Measurements from ENCODE around the gene CHL1.

CHL1 gene

DNA sequence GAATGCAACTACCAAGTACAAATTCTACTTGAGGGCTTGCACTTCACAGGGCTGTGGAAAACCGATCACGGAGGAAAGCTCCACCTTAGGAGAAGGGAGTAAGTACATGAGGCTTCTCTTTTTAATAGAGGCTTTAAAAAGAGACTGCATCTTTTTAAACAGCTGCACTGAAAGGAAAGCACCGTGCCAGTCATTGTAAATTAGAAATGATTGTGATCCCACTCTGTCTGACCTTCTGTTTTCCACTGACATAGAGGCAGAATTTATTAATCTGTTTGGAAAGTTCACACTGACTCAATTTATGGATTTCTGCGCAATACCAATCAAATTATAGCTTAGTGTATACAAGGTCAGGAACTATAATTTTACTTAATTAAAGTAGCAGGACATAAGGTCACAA, 198.2 kb downstream of the CHL1 start:
- Histone ChIP-seq H3K36me3 (ENCODE audit: insufficient read depth, low read length) (no peaks in the 10 kb centered on the region), H3K27ac (ENCODE audit: low read length) (no peak overlapping the region), H3K9ac (ENCODE audit: low read depth, low read length) (no peak overlapping the region), H3K9me3 (ENCODE audit: insufficient read depth, low read length, severe bottlenecking) (no peaks in the 10 kb centered on the region), H3K27me3 (ENCODE audit: insufficient read depth, low read length, poor library complexity) (no peaks in the 10 kb centered on the region), H3K4me1 (ENCODE audit: insufficient read depth, low read length) (no peaks in the 10 kb centered on the region), H4K20me1 (ENCODE audit: insufficient read depth, low read length) (no peaks in the 10 kb centered on the region), H3K79me2 (ENCODE audit: insufficient read depth, low read length) (no peaks in the 10 kb centered on the region), H3K4me2 (ENCODE audit: insufficient read depth, low read length) (no peak overlapping the region), H2AFZ (ENCODE audit: low read depth, low read length) (no peak overlapping the region), H3K4me3 (ENCODE audit: low read depth in 1 of 2, low read length in 2 of 2) (no peak overlapping the region)
- DNase-seq (no peak), ATAC-seq (ENCODE audit: insufficient read depth, low read depth) (no peak)
- TF ChIP-seq, protein P1, sequence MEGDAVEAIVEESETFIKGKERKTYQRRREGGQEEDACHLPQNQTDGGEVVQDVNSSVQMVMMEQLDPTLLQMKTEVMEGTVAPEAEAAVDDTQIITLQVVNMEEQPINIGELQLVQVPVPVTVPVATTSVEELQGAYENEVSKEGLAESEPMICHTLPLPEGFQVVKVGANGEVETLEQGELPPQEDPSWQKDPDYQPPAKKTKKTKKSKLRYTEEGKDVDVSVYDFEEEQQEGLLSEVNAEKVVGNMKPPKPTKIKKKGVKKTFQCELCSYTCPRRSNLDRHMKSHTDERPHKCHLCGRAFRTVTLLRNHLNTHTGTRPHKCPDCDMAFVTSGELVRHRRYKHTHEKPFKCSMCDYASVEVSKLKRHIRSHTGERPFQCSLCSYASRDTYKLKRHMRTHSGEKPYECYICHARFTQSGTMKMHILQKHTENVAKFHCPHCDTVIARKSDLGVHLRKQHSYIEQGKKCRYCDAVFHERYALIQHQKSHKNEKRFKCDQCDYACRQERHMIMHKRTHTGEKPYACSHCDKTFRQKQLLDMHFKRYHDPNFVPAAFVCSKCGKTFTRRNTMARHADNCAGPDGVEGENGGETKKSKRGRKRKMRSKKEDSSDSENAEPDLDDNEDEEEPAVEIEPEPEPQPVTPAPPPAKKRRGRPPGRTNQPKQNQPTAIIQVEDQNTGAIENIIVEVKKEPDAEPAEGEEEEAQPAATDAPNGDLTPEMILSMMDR (IDR thresholded peaks at IDR 0.05; ENCODE audit: borderline replicate concordance, extremely low read depth, low read length, poor library complexity, severe bottlenecking) = no peak
- TF ChIP-seq EZH2 (IDR thresholded peaks at IDR 0.05; ENCODE audit: borderline replicate concordance, low read depth, low read length, severe bottlenecking) = no peak

DNA sequence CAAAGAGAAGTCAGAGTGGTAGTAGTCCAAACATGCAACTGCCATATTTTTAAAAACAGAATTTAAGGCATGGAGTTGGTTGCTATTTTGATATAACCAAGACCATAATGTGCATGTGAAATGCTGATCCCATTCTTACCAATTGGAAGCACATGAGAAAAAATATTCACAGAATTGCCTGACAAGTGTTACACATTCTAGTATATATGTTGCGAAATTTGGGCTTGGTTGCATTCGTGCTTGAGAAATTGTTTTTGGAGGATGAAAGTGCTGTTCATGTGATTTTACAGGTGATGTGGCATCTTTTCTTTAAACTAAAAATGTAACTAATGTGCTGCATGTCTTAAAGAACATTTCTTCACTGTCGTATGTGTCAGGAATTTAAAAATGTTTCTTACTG, 199.7 kb downstream of the CHL1 start:
- Histone ChIP-seq H3K27ac (ENCODE audit: low read length) (no peak overlapping the region), H4K20me1 (ENCODE audit: insufficient read depth, low read length) (no peaks in the 10 kb centered on the region), H3K9me3 (ENCODE audit: insufficient read depth, low read length, severe bottlenecking) (no peaks in the 10 kb centered on the region), H3K36me3 (ENCODE audit: insufficient read depth, low read length) (no peaks in the 10 kb centered on the region), H3K79me2 (ENCODE audit: insufficient read depth, low read length) (no peaks in the 10 kb centered on the region), H3K9ac (ENCODE audit: low read depth, low read length) (no peak overlapping the region), H2AFZ (ENCODE audit: low read depth, low read length) (no peak overlapping the region), H3K4me2 (ENCODE audit: insufficient read depth, low read length) (no peak overlapping the region), H3K27me3 (ENCODE audit: insufficient read depth, low read length, poor library complexity) (no peaks in the 10 kb centered on the region), H3K4me1 (ENCODE audit: insufficient read depth, low read length) (no peaks in the 10 kb centered on the region), H3K4me3 (ENCODE audit: low read depth in 1 of 2, low read length in 2 of 2) (no peak overlapping the region)
- TF ChIP-seq EZH2 (IDR thresholded peaks at IDR 0.05; ENCODE audit: borderline replicate concordance, low read depth, low read length, severe bottlenecking) = no peak
- TF ChIP-seq, protein P1 (IDR thresholded peaks at IDR 0.05; ENCODE audit: borderline replicate concordance, extremely low read depth, low read length, poor library complexity, severe bottlenecking) = no peak
- DNase-seq = no peak
- no peak for ATAC-seq (ENCODE audit: insufficient read depth, low read depth)

DNA sequence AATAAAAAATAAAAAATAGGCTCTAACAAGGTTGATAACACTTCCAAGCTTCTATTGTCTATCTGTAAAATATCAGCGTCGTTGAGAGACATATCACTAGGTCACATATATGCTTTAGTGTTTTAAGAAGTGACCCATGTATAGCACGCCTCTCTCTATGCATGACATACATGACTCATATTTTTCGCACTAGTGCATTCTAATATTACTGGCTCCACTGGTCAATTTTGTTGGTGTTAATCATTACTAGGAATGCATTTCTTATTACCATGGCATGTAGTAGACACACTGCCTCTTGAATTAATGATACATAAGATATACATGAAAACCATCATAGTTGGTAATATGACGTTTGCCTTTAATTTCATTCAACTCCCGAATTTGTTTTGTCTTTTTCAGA, 203.1 kb downstream of the CHL1 start:
- H3K79me2 ChIP-seq (ENCODE audit: insufficient read depth, low read length) = no peaks in the 10 kb centered on the region
- no peaks in the 10 kb centered on the region for H3K27me3 ChIP-seq (ENCODE audit: insufficient read depth, low read length, poor library complexity)
- ATAC-seq (ENCODE audit: insufficient read depth, low read depth) = no peak
- H3K4me2 ChIP-seq (ENCODE audit: insufficient read depth, low read length) = no peak overlapping the region
- DNase-seq = no peak
- no peak overlapping the region for H3K27ac ChIP-seq (ENCODE audit: low read length)
- no peaks in the 10 kb centered on the region for H3K9me3 ChIP-seq (ENCODE audit: insufficient read depth, low read length, severe bottlenecking)
- no peak overlapping the region for H2AFZ ChIP-seq (ENCODE audit: low read depth, low read length)
- H3K4me1 ChIP-seq (ENCODE audit: insufficient read depth, low read length) = no peaks in the 10 kb centered on the region
- no peaks in the 10 kb centered on the region for H4K20me1 ChIP-seq (ENCODE audit: insufficient read depth, low read length)
- H3K9ac ChIP-seq (ENCODE audit: low read depth, low read length) = no peak overlapping the region
- H3K36me3 ChIP-seq (ENCODE audit: insufficient read depth, low read length) = no peaks in the 10 kb centered on the region
- TF ChIP-seq EZH2 (IDR thresholded peaks at IDR 0.05; ENCODE audit: borderline replicate concordance, low read depth, low read length, severe bottlenecking) = no peak
- TF ChIP-seq, protein P1 (IDR thresholded peaks at IDR 0.05; ENCODE audit: borderline replicate concordance, extremely low read depth, low read length, poor library complexity, severe bottlenecking) = no peak
- no peak overlapping the region for H3K4me3 ChIP-seq (ENCODE audit: low read depth in 1 of 2, low read length in 2 of 2)

DNA sequence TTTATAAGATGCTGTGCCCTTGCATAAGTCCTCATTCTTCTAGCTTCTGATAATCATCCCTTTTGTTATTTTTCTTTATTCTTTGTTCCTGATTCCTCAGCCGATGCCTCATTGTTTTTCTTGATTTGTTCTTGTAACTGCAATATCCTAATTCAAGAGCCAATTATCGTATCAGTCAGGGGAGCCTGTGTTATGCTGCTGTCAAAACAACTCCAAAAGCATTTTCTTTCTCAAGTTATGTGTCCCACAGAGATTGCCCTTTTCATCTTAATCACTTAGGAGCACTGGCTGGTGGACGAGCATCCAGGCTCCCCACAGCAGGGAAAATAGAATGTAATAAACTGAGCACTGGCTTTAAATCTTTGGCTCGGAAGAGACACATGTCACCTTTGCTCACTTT, 207.3 kb downstream of the CHL1 start:
- Histone ChIP-seq H3K9me3 (ENCODE audit: insufficient read depth, low read length, severe bottlenecking) (no peaks in the 10 kb centered on the region), H3K4me3 (ENCODE audit: low read depth in 1 of 2, low read length in 2 of 2) (no peak overlapping the region), H3K27ac (ENCODE audit: low read length) (no peak overlapping the region), H3K36me3 (ENCODE audit: insufficient read depth, low read length) (no peaks in the 10 kb centered on the region), H3K4me1 (ENCODE audit: insufficient read depth, low read length) (no peaks in the 10 kb centered on the region), H3K9ac (ENCODE audit: low read depth, low read length) (no peak overlapping the region), H2AFZ (ENCODE audit: low read depth, low read length) (no peak overlapping the region), H3K79me2 (ENCODE audit: insufficient read depth, low read length) (no peaks in the 10 kb centered on the region), H3K4me2 (ENCODE audit: insufficient read depth, low read length) (no peak overlapping the region), H3K27me3 (ENCODE audit: insufficient read depth, low read length, poor library complexity) (no peaks in the 10 kb centered on the region), H4K20me1 (ENCODE audit: insufficient read depth, low read length) (no peaks in the 10 kb centered on the region)
- no peak for TF ChIP-seq EZH2 (IDR thresholded peaks at IDR 0.05; ENCODE audit: borderline replicate concordance, low read depth, low read length, severe bottlenecking)
- TF ChIP-seq, protein P1 (IDR thresholded peaks at IDR 0.05; ENCODE audit: borderline replicate concordance, extremely low read depth, low read length, poor library complexity, severe bottlenecking) = no peak
- no peak for ATAC-seq (ENCODE audit: insufficient read depth, low read depth)
- no peak for DNase-seq

Measured in DND-41 (cell line).